ENCODE results near the gene CHD2. TPM values are rescaled to one million over a fixed set of nuclear protein-coding genes. Genes with fewer than 3 reads are reported as not detected.

CHD2 gene
- total RNA-seq, 2 donors from 2014 or later: 31.1 to 37.9 TPM

GRCh38 chr15:93001156-93001555 is 101.0 kb downstream of the CHD2 start:
- DNase-seq (ENCODE audit: low spot score): no peak
- Histone ChIP-seq H3K4me3 (no peak overlapping the region), H3K36me3 (peaks cover 93% of the 10 kb centered on the region), H3K9me3 (no peaks in the 10 kb centered on the region), H3K27me3 (no peaks in the 10 kb centered on the region), H3K27ac (no peak overlapping the region), H3K4me1 (no peaks in the 10 kb centered on the region)
- TF ChIP-seq, protein P1, sequence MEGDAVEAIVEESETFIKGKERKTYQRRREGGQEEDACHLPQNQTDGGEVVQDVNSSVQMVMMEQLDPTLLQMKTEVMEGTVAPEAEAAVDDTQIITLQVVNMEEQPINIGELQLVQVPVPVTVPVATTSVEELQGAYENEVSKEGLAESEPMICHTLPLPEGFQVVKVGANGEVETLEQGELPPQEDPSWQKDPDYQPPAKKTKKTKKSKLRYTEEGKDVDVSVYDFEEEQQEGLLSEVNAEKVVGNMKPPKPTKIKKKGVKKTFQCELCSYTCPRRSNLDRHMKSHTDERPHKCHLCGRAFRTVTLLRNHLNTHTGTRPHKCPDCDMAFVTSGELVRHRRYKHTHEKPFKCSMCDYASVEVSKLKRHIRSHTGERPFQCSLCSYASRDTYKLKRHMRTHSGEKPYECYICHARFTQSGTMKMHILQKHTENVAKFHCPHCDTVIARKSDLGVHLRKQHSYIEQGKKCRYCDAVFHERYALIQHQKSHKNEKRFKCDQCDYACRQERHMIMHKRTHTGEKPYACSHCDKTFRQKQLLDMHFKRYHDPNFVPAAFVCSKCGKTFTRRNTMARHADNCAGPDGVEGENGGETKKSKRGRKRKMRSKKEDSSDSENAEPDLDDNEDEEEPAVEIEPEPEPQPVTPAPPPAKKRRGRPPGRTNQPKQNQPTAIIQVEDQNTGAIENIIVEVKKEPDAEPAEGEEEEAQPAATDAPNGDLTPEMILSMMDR (IDR thresholded peaks at IDR 0.05): no peak

GRCh38 chr15:93001881-93002280 is 101.8 kb downstream of the CHD2 start:
- Histone ChIP-seq H3K27ac (no peak overlapping the region), H3K4me3 (no peak overlapping the region)

GRCh38 chr15:93005133-93005532 is 105.0 kb downstream of the CHD2 start:
- H3K27ac ChIP-seq: no peak overlapping the region
- H3K9me3 ChIP-seq: no peaks in the 10 kb centered on the region
- H3K27me3 ChIP-seq: no peaks in the 10 kb centered on the region
- TF ChIP-seq, protein P1 (IDR thresholded peaks at IDR 0.05): no peak
- H3K4me1 ChIP-seq: no peaks in the 10 kb centered on the region
- no peak overlapping the region for H3K4me3 ChIP-seq
- DNase-seq (ENCODE audit: low spot score): no peak
- H3K36me3 ChIP-seq: peaks cover 83% of the 10 kb centered on the region

More at GRCh38 chr15:93001881-93002280, 101.8 kb downstream of the CHD2 start:
- no peaks in the 10 kb centered on the region for H3K27me3 ChIP-seq
- TF ChIP-seq, protein P1 (IDR thresholded peaks at IDR 0.05): peak in 1 of 2 donors; percentile 17
- H3K36me3 ChIP-seq: peaks cover 89% of the 10 kb centered on the region
- no peaks in the 10 kb centered on the region for H3K9me3 ChIP-seq
- no peaks in the 10 kb centered on the region for H3K4me1 ChIP-seq
- no peak for DNase-seq (ENCODE audit: low spot score)

DNA sequence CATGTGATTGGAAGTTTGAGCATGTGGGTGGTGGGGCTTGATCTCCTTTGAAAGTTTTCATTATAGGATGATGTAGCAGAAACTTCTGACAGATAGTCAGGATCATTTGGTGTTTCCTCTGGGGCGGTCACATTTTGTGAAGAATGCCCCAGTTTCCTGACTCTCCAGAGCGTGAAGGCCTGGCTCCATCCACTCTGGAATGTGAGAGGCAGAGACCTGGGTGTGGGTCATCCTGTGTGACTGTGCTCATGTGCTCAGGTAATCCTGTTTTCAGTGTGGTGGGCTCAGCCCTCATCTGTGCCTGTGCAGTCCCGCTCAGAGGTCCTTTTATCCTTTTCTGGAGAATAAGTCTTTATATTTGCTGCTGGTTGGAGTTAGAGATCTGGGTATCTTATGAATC is 107.9 kb downstream of the CHD2 start:
- TF ChIP-seq, protein P1 (IDR thresholded peaks at IDR 0.05): no peak
- Histone ChIP-seq H3K4me1 (no peaks in the 10 kb centered on the region), H3K4me3 (no peak overlapping the region)

GRCh38 chr15:93012786-93013185 is 112.7 kb downstream of the CHD2 start:
- DNase-seq (ENCODE audit: low spot score): no peak
- Histone ChIP-seq H3K4me1 (no peaks in the 10 kb centered on the region), H3K27me3 (no peaks in the 10 kb centered on the region), H3K36me3 (peaks cover 90% of the 10 kb centered on the region), H3K9me3 (no peaks in the 10 kb centered on the region), H3K27ac (no peak overlapping the region), H3K4me3 (no peak overlapping the region)
- TF ChIP-seq, protein P1 (IDR thresholded peaks at IDR 0.05): no peak

More for the DNA sequence above, 107.9 kb downstream of the CHD2 start:
- Histone ChIP-seq H3K36me3 (peaks cover 84% of the 10 kb centered on the region), H3K27ac (no peak overlapping the region), H3K27me3 (no peaks in the 10 kb centered on the region), H3K9me3 (no peaks in the 10 kb centered on the region)
- DNase-seq (ENCODE audit: low spot score): no peak

GRCh38 chr15:93017526-93017925 is 117.4 kb downstream of the CHD2 start:
- TF ChIP-seq, protein P1 (IDR thresholded peaks at IDR 0.05): no peak
- H3K4me1 ChIP-seq: no peaks in the 10 kb centered on the region
- peaks cover 89% of the 10 kb centered on the region for H3K36me3 ChIP-seq
- no peak for DNase-seq (ENCODE audit: low spot score)
- H3K27me3 ChIP-seq: no peaks in the 10 kb centered on the region
- no peak overlapping the region for H3K27ac ChIP-seq
- no peaks in the 10 kb centered on the region for H3K9me3 ChIP-seq
- H3K4me3 ChIP-seq: no peak overlapping the region

All from right atrium auricular region (tissue), 2 donors.